Parathyroid adenoma (tissue), 2 donors: ENCODE measurements around the gene ALKBH3.

Source experiments
- H2AFZ ChIP-seq: fragments of 300-600 bp; sonication (generic); one replicate; pipeline ENCODE4 v1.7.0; 2017; ENCODE audit warnings: antibody characterized with exemption, mild to moderate bottlenecking
- H3K27ac ChIP-seq: fragments of 300-600 bp; sonication (generic); one replicate; pipeline ENCODE4 v1.7.0; 2017
- H3K27me3 ChIP-seq: fragments of 300-600 bp; sonication (generic); one replicate; pipeline ENCODE4 v1.7.0; 2017; ENCODE audit warnings: low read length; ENCODE audit not compliant: control insufficient read depth, insufficient read depth
- H3K36me3 ChIP-seq: fragments of 300-600 bp; sonication (generic); one replicate; pipeline ENCODE4 v1.7.0; 2017; ENCODE audit warnings: low read length; ENCODE audit not compliant: control insufficient read depth, insufficient read depth
- H3K4me1 ChIP-seq: fragments of 300-600 bp; sonication (generic); one replicate; pipeline ENCODE4 v1.7.0; 2017; ENCODE audit warnings: control low read depth
- H3K4me2 ChIP-seq: fragments of 300-600 bp; sonication (generic); one replicate; pipeline ENCODE4 v1.7.0; 2017; ENCODE audit warnings: low read length
- H3K4me3 ChIP-seq: fragments of 300-600 bp; sonication (generic); one replicate; pipeline ENCODE4 v1.7.0; 2017; ENCODE audit warnings: low read depth, low read length
- H3K79me2 ChIP-seq: fragments of 300-600 bp; sonication (generic); one replicate; pipeline ENCODE4 v1.7.0; 2017; ENCODE audit warnings: control low read depth
- H3K9ac ChIP-seq: fragments of 300-600 bp; sonication (generic); one replicate; pipeline ENCODE4 v1.7.0; 2017; ENCODE audit warnings: mild to moderate bottlenecking
- H3K9me3 ChIP-seq: fragments of 300-600 bp; sonication (generic); one replicate; pipeline ENCODE4 v1.7.0; 2017; ENCODE audit warnings: low read length; ENCODE audit not compliant: control insufficient read depth
- TF ChIP-seq, protein P1 (sequence below): fragments of 300-600 bp; sonication (generic); IDR thresholded peaks from one replicate; pipeline ENCODE4 v1.7.0; 2017; ENCODE audit warnings: antibody characterized with exemption, mild to moderate bottlenecking
- donor health status: primary hyperparathyroidism.

The ALKBH3 gene

DNA sequence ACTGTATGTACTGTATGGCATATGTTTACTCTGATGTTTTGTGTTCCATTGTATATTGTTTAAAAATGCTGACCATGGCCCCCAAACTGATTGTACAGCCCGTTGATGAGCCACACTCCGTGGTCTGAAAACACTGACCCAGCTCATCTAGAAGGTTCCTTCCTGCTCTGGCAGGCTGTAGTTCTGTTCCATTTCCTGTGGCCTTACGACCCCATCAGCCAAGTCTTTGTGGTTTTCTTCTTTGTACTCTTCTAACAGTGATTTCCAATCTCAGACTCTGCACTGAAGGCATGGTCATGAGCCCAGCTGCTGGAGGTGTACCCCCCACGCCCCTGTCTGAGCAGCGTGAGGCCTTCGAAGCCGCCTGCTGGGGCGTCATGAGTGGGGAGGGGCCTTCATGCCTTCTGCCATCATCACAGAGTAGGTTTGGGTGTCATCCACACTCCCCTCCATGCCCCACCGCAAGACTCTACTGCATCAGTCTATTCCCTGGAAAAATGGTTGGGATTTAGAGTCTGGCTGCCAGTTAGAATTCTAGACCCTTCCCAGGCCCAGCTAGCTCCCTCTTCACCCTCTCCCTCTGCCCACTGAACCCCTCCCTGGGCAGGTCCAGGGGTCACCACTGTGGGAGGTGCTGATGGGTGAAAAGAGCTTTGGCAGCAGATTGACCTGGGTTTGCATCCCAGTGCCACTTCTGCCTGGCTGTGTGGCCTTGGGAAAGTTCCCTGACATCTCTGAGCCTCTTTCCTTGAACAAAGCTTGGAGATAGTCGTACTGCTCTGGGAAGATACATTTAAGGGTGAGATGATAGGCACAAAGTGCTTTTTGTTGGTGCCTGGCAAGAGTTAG is 50.5 kb downstream of the ALKBH3 start:
- Histone ChIP-seq H3K4me1 (no peaks in the 10 kb centered on the region), H3K36me3 (no peaks in the 10 kb centered on the region), H3K9me3 (no peaks in the 10 kb centered on the region), H3K9ac (no peak overlapping the region), H3K4me3 (no peak overlapping the region), H2AFZ (no peak overlapping the region), H3K4me2 (no peak overlapping the region), H3K79me2 (no peaks in the 10 kb centered on the region), H3K27ac (no peak overlapping the region), H3K27me3 (no peaks in the 10 kb centered on the region)
- TF ChIP-seq, protein P1, sequence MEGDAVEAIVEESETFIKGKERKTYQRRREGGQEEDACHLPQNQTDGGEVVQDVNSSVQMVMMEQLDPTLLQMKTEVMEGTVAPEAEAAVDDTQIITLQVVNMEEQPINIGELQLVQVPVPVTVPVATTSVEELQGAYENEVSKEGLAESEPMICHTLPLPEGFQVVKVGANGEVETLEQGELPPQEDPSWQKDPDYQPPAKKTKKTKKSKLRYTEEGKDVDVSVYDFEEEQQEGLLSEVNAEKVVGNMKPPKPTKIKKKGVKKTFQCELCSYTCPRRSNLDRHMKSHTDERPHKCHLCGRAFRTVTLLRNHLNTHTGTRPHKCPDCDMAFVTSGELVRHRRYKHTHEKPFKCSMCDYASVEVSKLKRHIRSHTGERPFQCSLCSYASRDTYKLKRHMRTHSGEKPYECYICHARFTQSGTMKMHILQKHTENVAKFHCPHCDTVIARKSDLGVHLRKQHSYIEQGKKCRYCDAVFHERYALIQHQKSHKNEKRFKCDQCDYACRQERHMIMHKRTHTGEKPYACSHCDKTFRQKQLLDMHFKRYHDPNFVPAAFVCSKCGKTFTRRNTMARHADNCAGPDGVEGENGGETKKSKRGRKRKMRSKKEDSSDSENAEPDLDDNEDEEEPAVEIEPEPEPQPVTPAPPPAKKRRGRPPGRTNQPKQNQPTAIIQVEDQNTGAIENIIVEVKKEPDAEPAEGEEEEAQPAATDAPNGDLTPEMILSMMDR = no peak

DNA sequence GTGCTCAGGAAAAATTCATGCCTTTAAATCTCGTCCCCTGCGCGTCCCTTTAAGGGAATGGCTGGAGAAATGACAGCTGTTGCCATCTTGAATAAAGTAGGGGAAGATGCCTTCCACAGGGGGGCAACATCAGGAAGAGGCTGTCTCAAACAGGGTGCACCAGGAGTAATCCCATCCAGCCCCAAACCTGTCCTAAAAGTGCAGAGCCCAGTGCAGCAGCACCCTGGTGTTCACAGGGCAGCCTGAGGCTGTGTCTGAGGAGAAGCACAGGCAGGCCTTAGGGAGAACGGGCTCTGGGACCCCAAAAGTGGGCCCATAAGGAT is 51.0 kb downstream of the ALKBH3 start:
- TF ChIP-seq, protein P1 = no peak
- H3K79me2 ChIP-seq = no peaks in the 10 kb centered on the region
- H3K9ac ChIP-seq = no peak overlapping the region

DNA sequence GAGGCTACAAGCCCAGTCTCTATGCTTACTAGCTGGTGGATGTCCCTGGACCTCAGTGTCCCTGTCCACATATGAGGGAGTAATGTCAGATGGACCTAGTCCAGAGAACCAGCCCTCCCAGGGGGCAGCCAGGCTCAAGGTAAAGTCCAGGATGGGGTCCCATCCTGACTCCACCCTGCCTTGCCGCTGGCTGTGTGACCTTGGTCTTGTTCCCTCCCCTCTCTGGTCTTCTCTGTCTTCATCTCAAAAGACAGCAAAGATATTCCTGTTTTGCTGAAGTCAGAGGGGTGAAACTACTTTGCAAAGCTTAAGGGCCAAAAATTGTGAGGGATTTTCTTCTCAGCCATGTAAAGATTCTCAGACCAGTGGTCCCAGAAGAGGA is 52.6 kb downstream of the ALKBH3 start:
- Histone ChIP-seq H3K27me3 (no peaks in the 10 kb centered on the region), H3K4me2 (no peak overlapping the region), H3K4me3 (no peak overlapping the region), H3K79me2 (no peaks in the 10 kb centered on the region), H3K27ac (no peak overlapping the region), H2AFZ (no peak overlapping the region), H3K9me3 (no peaks in the 10 kb centered on the region), H3K36me3 (no peaks in the 10 kb centered on the region), H3K4me1 (no peaks in the 10 kb centered on the region), H3K9ac (no peak overlapping the region)
- TF ChIP-seq, protein P1 = no peak

More for the DNA sequence above, 51.0 kb downstream of the ALKBH3 start:
- Histone ChIP-seq H3K4me1 (no peaks in the 10 kb centered on the region), H3K36me3 (no peaks in the 10 kb centered on the region), H3K27me3 (no peaks in the 10 kb centered on the region), H3K27ac (no peak overlapping the region), H3K4me3 (no peak overlapping the region), H2AFZ (no peak overlapping the region), H3K4me2 (no peak overlapping the region), H3K9me3 (no peaks in the 10 kb centered on the region)

DNA sequence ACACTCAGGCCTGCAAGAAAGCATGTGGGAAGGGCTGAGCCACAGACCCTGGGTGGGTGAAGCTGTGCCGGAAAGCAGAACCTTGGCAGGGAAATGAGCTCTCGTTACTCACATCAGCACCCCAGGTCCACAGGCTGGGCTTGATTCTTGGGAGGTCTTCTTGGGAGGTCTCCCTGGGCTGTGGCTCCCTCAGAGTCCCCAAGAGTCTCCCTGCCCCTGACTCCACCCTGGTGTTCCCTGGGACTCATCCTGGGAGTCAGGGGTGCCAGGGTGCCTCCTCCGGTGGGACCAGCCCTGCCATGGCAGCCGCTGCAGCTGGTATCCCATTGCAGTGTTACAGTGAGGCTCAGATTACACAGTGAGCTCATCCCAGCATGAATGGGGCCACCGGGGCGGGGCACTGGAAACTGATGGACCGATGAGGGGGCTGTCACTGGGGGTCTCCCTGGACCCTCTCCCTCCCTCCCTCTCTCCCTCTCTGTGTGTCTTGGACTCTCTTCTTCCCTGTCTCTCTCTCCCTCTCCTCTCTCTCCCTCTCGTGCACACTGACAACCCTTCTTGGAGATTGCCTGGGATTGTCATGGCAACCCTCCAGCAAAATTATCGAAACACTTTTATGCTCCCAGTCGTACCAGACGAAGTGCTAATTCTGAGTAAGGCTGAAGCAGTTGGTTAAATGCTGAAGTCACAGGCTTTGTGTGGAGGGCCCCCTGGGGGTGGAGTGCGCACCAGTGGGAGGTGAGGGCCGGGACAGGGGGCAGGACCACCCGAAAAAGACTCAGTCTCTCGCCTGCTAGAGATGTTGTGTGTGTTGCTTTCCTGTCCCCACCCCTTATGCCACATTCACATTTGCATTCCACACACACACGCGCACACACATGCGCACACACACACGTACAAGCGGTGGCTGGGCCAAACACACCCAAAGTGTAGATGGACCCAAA is 53.2 kb downstream of the ALKBH3 start:
- Histone ChIP-seq H3K9ac (no peak overlapping the region), H3K27me3 (no peaks in the 10 kb centered on the region), H3K4me2 (no peak overlapping the region), H3K27ac (no peak overlapping the region), H3K79me2 (no peaks in the 10 kb centered on the region), H3K9me3 (no peaks in the 10 kb centered on the region), H3K4me1 (no peaks in the 10 kb centered on the region), H3K4me3 (no peak overlapping the region), H3K36me3 (no peaks in the 10 kb centered on the region), H2AFZ (no peak overlapping the region)
- TF ChIP-seq, protein P1 = no peak
